GM12801 (cell line): ENCODE data around the gene TAPT1.

Experiments used
- CTCF ChIP-seq: IDR thresholded peaks from one replicate; pipeline ENCODE4 v1.5.1; 2011; ENCODE audit warnings: control low read depth; ENCODE audit not compliant: insufficient read length; ENCODE audit errors: extremely low read depth

Gene TAPT1

GRCh38 chr4:16265820-16266219 lies 39.5 kb upstream of the TAPT1 start:
- no peak for TF ChIP-seq CTCF

GRCh38 chr4:16264798-16265197 lies 38.5 kb upstream of the TAPT1 start:
- TF ChIP-seq CTCF = no peak

GRCh38 chr4:16263056-16263455 lies 36.8 kb upstream of the TAPT1 start:
- TF ChIP-seq CTCF = no peak

GRCh38 chr4:16262188-16262587 lies 35.9 kb upstream of the TAPT1 start:
- TF ChIP-seq CTCF = no peak

GRCh38 chr4:16261313-16261878 lies 35.1 kb upstream of the TAPT1 start:
- TF ChIP-seq CTCF = no peak

- TF ChIP-seq CTCF = no peak
These were observed 33.6 kb upstream of the TAPT1 start for GRCh38 chr4:16259889-16260246.

GRCh38 chr4:16259241-16259888 lies 33.1 kb upstream of the TAPT1 start:
- no peak for TF ChIP-seq CTCF
